GM18907 (cell line): Measurements from ENCODE around the gene VSTM2B.

Experiments
- ATAC-seq: cut with Tn5 transposase; IDR thresholded peaks from one replicate; pipeline ENCODE4 v1.9.1; 2021; ENCODE audit warnings: mild to moderate bottlenecking, moderate library complexity; ENCODE audit not compliant: unreplicated experiment

VSTM2B gene

GRCh38 chr19:29529646-29530539 lies 4.1 kb downstream of the VSTM2B start:
- no peak for ATAC-seq

GRCh38 chr19:29530540-29531457 lies 5.0 kb downstream of the VSTM2B start:
- no peak for ATAC-seq

DNA sequence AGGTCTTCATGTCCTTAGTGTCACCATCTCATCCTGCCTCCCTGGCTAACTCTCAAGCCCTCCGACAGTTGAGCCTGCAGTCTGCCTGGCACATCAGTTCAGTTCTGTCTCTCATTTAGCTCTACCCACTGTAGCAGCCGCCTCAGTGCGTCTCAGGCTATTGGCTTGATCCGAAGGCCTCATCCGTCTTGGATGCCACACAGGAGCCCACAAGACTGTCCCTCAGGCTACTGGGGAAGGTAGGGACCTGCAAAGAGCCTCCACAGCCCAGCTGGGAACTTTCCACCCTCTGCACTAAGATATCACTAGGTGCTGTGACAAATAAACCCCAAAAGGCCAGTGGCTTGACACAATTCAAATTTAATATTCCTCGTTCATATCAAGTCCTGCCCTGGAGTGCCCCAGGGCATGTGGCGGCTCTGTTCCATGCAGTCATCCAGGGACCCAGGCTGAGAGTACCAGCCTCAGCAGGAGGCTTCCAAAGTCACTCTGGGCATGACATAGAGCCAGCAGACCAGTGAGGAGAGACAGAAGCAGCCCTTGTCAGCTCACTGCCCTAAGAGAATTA lies 5.7 kb downstream of the VSTM2B start:
- ATAC-seq = no peak

DNA sequence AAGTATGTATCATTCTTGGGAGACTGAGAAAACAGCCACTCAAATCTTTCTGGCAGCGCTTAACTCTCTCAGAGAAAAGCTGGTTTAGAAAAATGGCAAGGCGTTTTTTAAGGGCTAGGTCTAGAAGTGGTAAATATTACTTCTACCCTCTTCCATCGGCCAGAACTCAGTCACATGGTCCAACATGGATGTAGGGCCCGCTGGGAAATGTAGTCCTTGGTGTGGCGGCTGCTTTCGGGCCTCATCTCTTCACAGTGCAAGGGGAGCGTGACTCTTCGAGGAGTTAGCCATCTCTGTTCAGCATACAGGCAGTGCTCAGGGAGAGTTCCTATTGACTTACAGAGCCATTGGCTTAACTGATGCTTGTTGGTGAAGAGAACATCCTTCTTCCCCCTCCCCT lies 6.3 kb downstream of the VSTM2B start:
- no peak for ATAC-seq

DNA sequence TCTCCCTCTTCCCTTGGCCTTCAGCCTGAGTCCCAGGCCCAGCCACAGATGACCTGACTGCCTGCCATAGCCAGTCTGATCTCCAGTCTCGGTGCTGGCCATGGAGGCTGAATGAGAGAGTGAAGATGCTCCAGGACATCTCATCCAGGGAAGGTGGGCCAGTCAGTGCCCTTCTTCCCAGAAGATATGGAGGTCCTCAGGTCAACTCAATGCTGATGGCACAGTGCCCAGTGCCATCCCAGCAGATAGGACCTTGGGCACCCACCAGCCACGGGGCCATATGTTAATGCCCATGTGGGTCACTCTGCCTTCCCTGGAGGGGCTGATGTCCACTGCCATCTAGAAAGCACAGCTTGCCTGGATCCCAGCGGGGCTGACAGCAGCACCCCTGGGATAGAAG lies 7.2 kb downstream of the VSTM2B start:
- no peak for ATAC-seq

- ATAC-seq = no peak
These were observed 8.1 kb downstream of the VSTM2B start for GRCh38 chr19:29533578-29534544.

- no peak for ATAC-seq
These were observed 9.5 kb downstream of the VSTM2B start for GRCh38 chr19:29535214-29535831.

DNA sequence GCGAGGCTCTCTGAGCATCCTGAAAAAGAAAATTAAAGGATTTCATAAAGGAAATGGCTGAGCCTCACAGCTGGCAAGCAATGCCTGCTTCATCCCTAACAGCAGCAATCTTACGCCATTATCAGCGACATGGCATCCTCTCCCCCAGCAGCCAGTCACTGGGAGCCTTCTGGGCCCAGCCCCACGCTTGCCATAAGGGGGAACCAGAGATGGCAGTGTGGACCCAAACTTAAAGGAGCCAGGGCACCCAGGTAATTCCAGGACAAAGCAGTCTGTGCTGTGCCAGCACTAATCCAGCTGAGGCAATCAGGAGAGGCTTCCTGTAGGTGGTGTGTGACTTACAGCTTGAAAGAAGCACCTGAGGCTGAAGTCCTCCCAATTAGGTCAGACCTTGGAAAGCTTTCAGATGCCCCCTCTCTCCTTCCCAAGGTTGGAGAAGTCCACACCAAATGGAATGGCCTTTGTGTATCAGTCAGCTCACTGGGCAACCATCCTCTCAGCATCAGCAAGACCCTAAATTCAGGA lies 10.3 kb downstream of the VSTM2B start:
- ATAC-seq = no peak

- ATAC-seq = no peak
These were observed 11.4 kb downstream of the VSTM2B start for GRCh38 chr19:29537181-29537580.

- ATAC-seq = no peak
These were observed 11.8 kb downstream of the VSTM2B start for GRCh38 chr19:29537601-29538000.

- no peak for ATAC-seq
These were observed 12.4 kb downstream of the VSTM2B start for GRCh38 chr19:29538146-29538545.

GRCh38 chr19:29538651-29539050 lies 12.9 kb downstream of the VSTM2B start:
- no peak for ATAC-seq

GRCh38 chr19:29539131-29539530 lies 13.3 kb downstream of the VSTM2B start:
- ATAC-seq = no peak

DNA sequence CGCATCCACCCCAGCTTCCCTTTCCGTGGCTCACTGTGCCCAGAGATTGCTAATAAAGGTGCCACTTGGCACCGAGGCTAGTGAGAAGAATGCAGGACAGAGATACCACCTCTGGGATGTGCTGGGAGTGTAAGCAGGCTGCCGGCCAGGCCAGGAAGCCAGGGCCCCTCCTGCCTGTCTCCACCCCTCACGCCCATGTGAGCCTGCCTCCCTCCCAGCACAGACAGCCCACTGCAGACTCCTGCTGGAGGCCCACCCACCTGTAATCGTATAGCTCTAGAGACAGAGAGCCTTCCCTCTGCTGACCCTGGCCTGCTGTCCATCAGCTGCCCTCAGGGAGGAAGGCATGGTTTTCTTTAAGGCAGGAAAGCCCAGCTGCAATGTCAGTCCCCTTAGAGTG lies 13.9 kb downstream of the VSTM2B start:
- no peak for ATAC-seq

DNA sequence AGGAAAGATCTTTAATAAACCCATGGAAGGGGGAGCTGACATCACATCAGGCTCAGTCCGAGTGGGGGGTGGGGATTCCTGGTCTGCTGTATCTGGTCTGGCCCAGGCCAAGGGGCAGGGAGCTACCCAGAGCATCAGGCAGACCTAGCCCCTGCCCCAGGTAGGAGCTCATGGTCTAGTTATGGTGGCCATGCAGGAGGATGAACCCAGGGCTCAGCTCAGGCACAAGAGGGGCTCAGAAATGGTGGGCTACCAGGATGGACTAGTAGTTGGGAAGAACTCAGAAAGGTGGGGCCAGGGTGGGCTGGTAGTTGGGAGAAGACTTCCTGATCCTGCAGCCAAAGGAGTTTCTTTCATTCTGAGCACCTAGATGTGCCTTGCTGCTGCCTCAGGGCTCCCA lies 14.3 kb downstream of the VSTM2B start:
- ATAC-seq = no peak

- no peak for ATAC-seq
These were observed 15.9 kb downstream of the VSTM2B start for GRCh38 chr19:29541473-29542253.

- no peak for ATAC-seq
These were observed 16.5 kb downstream of the VSTM2B start for GRCh38 chr19:29542327-29542726.

DNA sequence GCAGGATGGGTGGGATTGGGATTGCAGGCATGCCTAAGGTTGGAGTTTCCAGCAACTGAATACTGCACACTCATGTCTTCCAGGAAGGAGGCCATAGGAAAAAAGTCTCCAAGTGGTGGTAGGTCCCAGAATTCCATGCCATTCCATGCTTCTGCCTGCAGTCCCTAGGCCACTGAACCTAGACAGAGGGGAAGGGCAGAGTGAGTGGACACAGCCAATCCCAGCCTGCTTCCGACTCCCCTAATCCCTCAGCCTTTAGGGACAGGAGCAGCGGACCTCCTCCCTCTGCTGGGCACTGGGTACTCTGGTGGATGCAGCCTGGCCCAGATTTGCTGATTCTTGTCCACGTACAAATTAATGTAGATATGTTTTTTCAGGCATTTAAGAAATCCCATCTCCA lies 17.0 kb downstream of the VSTM2B start:
- no peak for ATAC-seq

- no peak for ATAC-seq
These were observed 17.6 kb downstream of the VSTM2B start for GRCh38 chr19:29543381-29543780.
